HT1080 (cell line): Measurements from ENCODE around the gene ZSCAN18. TPM values are rescaled to one million over a fixed set of nuclear protein-coding genes. Genes with fewer than 3 reads are reported as not detected.
"Not testable (repeated sequence)": the region's sequence is repeated elsewhere in the genome, so short reads cannot be mapped to it uniquely, and the experiment has no call there.

ENCODE experiments used
- DNase-seq: peaks from one replicate; pipeline ENCODE4 v3.0.0-alpha.2; 2015; ENCODE audit warnings: low read depth
- polyA plus RNA-seq, 2 experiments: library from polyadenylated mRNA; depleted of rRNA; stranded (reverse); fragments of >200 nt; gene quantifications; 2 replicates each; pipeline ENCODE4 v1.2.3, GENCODE V29; 2015
- total RNA-seq: library from RNA; depleted of rRNA; stranded (reverse); fragments of >200 nt; shearing (Covaris generic); gene quantifications from 2 replicates; pipeline ENCODE4 v1.2.3, GENCODE V29; 2014; rRNA removed

ZSCAN18 gene
- 0.30 and 0.71 TPM in 2 replicates for total RNA-seq
- not detected in 2 replicates for polyA plus RNA-seq (2015; cell fraction: cytosol; rRNA removed)
- not detected in 2 replicates for polyA plus RNA-seq (2015; cell fraction: nucleus; rRNA removed)

- DNase-seq: peak; percentile 19
These were observed at the start of gene ZSCAN18 for GRCh38 chr19:58097781-58098681. ZSCAN18 (minus strand) TSS chr19:58098231; CDS start chr19:58090267, 7,964 bp downstream.

DNA sequence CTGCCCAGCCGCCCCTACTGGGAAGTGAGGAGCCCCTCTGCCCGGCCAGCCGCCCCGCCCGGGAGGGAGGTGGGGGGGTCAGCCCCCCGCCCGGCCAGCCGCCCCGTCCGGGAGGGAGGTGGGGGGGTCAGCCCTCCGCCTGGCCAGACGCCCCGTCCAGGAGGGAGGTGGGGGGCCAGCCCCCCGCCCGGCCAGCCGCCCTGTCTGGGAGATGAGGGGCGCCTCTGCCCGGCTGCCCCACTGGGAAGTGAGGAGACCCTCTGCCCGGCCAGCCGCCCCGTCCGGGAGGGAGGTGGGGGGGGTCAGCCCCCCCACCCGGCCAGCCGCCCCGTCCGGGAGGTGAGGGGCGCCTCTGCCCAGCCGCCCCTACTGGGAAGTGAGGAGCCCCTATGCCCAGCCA, 49.4 kb upstream of the ZSCAN18 start:
- not testable (repeated sequence) for DNase-seq

DNA sequence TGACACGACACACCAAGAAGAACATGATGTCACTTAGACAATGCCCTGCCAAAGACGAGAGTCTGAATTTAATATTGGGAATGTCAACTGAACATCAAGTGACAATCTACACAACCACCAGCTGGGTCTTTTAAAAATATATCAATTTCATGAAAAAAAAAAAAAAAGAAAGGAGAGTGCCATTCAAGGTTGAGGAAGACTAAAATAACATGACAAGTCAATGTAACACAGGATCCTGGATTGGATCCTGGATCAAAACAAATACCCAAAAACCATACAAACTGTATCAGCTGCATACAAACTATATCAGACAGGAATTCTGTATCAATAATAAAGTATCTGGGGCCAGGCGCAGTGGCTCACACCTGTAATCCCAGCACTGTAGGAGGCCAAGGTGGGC, 47.8 kb upstream of the ZSCAN18 start:
- no peak for DNase-seq

GRCh38 chr19:58134244-58134643, 36.2 kb upstream of the ZSCAN18 start:
- no peak for DNase-seq

DNA sequence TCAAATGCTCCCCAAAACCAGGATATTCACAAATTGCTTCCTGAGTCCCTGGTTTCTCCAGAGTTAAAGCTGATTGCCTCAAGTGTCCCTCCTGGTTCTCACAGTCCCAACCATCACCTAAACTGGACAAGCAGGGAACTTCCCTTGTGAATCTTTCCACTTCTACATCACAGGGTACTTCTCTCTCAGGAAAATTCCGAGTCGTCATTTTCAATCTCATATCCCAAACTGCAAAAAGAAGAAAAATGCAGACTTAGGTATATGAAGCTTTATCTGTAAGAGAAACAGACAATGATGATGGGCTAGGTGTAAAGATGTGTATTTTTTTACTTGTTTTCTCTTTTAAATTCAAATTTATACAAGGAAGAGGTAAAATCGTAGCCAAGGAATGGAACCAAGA, 31.3 kb upstream of the ZSCAN18 start:
- DNase-seq: no peak

- DNase-seq: no peak
These were observed 30.1 kb upstream of the ZSCAN18 start for GRCh38 chr19:58128041-58128685.

- no peak for DNase-seq
These were observed 25.3 kb upstream of the ZSCAN18 start for GRCh38 chr19:58123354-58123753.

DNA sequence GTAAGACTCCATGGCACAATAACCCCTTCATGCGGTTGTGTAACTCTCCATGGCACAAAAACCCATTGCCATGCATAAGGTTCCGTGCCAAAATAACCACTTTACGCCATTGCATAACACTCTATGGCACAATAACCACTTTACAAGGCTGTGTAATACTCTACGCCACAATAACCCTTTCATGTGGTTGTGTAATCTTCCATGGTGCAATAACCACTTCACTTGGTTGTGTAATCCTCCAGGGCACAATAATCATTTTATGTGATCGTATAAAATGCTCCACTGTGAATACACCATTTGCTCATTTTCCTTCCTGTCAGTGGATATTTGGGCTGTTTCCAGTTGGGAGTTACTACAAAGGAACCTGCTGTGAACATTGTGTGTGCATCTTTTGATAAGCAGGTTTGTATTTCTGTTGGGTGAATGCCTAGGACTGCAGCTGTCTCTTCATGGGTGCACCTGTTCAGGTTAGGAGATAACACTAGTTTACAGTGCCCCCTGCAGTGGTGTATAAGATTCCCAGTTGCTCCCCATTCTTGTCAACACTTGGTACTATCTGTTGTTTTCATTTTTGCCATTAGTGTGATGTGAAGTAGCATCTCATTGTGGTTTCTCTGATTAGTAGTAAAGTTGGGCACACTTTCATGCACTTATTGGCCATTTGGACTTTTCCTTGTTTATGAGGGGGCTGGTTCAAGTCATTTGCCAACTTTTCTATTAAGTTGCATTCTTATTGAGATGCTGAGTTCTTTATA, 21.1 kb upstream of the ZSCAN18 start:
- no peak for DNase-seq

DNA sequence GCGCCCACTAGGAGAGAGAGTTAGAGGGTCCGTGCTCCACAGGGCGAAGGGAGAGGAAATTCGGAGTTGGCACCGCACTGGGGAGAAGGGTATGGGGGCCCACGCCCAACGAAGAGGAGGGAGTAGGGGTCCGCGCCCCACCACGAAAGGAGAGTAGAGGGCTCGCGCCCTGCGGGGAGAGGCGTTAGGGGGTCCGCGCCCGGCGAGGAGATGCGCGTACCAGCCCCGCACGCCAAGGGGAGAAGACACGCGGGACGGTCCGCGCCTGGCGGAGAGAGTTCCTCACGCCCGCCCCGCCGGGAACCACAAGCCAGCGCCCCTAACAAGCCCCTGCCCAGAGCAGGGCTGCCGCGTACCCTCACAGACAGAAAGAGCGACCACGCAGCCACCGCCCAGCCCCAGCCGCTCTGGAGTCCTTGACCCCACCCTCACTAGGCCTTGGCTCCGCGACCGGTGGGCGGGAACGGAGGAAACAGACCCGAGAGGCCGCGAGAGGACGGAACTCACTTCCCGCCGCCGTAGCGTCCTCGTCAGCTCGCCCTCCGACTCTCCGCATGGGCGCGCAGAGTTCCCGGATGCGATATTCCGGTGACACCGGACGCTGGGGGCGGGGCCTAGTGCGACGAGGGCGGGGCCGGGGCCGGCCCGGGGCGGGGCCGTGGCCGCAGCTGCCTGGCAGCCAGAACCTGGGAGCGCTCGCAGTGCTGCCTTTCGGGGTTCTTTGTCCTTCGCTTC, 20.0 kb upstream of the ZSCAN18 start:
- DNase-seq: no peak

DNA sequence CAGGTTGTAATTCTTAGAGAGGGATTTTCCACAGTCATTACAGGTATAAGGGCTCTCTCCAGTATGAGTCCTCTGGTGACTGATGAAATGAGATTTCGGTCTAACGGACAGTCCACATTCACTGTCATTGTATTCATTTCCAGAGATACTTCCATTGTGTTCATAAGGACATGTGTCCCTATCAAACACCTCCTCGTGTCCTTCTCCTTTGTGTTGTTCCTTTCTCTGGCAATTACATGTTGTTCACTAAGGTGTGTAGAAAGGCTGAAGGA, 10.5 kb upstream of the ZSCAN18 start:
- DNase-seq: no peak

- no peak for DNase-seq
These were observed 9.9 kb upstream of the ZSCAN18 start for GRCh38 chr19:58107778-58108545.

DNA sequence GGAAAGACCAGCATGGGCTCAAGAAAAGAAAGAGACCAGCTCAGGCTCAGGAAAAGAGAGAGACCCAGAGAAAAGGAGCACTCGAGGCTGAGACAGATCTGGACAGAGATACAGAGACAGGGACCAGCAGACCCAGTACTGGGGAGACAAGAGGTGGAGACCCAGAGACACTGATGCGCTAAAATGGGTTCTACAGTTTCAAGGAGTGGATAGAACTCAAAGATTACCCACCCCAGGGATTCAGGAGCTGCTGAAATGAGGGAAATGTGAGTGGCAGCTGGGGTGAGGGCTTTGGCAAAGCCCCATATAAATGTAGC, 609 bp upstream of the ZSCAN18 start:
- DNase-seq: no peak

DNA sequence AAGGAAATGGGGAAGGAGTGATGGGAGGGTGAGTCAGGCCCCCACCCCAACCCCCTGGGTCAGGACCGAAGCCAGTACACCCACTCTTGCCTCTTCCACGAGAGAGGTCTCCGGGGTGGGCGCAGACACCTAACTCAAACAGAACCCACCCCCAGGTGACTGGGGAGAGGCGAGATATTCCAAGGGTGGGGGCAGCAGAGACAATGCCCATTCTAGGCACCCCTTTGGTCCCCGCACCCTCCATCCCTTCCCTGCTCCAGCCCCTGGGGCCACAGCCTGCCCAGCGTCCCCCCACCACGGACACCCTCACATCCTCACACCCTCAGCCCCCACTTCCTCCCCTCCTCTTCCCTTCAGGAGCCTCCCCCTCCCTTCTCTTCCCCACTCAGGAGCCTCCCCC, 682 bp downstream of the ZSCAN18 start:
- no peak for DNase-seq

DNA sequence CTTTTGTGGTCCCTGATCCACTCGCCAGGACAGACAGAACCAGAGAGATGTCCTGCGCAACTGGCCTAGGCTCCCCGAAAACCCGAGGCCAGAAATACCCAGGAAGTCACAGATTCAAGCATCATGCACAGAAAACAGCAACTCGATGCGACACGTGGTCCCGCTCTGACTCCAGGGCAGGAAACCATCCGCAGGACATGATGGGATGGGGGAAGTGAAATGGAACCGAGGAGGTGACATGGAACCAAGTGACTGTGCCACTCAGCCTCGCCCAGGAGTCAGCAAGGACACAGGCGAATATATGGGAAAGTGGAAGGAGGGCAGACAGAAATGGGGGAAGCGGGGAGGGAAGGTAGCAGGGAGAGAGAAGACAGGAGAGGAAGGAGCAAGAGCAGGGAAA, 1.1 kb downstream of the ZSCAN18 start:
- DNase-seq: no peak

DNA sequence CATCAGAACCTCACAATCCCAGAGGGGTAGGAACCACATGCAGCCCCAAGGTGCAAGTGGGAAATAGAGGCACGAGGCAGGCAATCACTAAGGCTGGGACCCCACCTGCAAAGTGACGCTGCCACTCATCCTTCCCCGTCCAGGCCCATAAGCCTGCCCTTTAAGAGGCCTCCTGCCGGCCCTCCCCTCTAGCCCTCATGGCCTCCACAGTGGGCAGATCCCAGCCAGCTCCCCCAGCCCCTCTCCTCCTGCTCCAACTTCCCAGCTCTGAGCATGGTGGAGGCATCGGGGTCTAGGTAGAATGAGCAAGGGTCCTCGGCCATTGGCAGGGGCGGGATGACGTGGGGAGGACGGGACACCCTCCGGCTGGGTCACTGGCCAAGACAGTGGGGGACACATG, 2.7 kb downstream of the ZSCAN18 start:
- DNase-seq: no peak

- DNase-seq: no peak
These were observed 5.0 kb downstream of the ZSCAN18 start for GRCh38 chr19:58093071-58093470.

DNA sequence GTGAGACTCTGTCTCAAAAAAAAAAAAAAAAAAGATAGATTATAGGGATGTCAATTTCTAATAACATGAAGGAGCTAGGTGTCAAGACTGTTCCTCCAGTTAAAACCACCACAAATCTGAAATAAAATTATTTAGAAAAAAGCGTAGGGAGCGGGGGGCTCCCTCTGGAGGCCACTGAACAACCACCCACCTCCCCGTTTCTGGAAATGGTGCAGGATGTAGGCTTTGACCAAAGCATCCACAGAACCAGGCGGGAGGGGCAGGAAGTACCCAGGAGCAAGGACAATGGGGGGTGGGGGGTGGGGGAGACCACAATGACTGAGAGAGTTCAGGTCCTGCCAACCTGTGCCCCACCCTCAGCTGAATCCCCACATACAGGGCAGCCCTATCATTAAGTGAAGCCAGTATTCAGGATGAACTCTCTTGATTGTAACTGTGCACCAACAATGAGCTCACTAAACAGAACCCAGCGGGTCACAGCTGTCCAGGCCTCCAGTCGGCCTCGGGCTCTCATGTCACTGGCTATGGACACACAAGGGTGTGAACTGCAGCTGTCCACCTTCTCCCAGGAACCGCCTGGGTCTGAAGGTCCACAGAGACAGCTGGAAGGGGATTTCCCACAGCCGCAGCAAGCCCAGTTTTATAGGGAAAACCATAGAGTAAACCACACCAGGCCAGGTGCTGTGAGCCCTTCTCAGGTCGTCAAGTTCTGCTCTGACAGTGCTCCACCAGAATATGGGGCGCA, 6.6 kb downstream of the ZSCAN18 start:
- no peak for DNase-seq

- no peak for DNase-seq
These were observed 8.2 kb downstream of the ZSCAN18 start for GRCh38 chr19:58089846-58090245.

- no peak for DNase-seq
These were observed 9.4 kb downstream of the ZSCAN18 start for GRCh38 chr19:58088521-58089052.
